ENCODE data around the gene CCNH.

CCNH gene

GRCh38 chr5:87347272-87347671, 65.5 kb downstream of the CCNH start:
- H3K36me3 ChIP-seq (ENCODE audit: control insufficient read depth, insufficient read depth, low read length), result no peaks in the 10 kb centered on the region

More at GRCh38 chr5:87347272-87347671, 65.5 kb downstream of the CCNH start:
- H3K4me3 ChIP-seq (replicated peaks; ENCODE audit: low read depth, low read length), result no peak overlapping the region
- no peaks in the 10 kb centered on the region for H3K27me3 ChIP-seq (replicated peaks; ENCODE audit: control insufficient read depth, insufficient read depth, low read length)
- DNase-seq (ENCODE audit: extremely low read depth, insufficient read length), result no peak
- TF ChIP-seq CTCF (IDR thresholded peaks at IDR 0.05; ENCODE audit: insufficient read depth, low read length, poor library complexity, severe bottlenecking), result no peak

Measured in GM06990 (cell line).